ENCODE results near the gene NPAS3. TPM values are rescaled to one million over a fixed set of nuclear protein-coding genes. Genes with fewer than 3 reads are reported as not detected.

NPAS3 gene
- total RNA-seq, 2 experiments from 2014 or later: not detected

DNA sequence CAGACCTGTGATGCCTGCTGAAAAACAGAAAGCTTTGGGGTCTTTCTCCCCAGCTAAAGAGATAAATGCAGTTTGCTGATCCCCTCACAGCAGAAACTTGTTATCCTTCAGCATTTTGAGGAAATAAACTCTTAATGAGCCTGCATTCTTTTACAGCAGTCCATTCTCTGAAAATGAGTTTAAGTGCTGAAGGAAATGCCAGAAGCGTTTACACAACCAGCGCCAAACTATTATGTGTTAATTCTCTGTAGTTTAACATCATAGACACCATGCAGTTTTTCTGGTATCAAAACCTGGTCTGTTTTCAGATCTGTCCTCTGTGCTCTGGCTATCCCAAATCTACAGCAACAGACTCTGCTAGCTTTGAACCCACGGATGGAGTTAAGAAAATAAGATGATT lies 291.3 kb downstream of the NPAS3 start:
- CTCF ChIA-PET: no interaction called here
- Mint-ChIP-seq H3K4me3 (no peak overlapping the region), H3K27ac (no peak overlapping the region), H3K27me3 (ENCODE audit: low read depth) (no peaks in the 10 kb centered on the region), H3K4me1 (ENCODE audit: low read depth) (no peaks in the 10 kb centered on the region), H3K9me3 (no peaks in the 10 kb centered on the region), H3K36me3 (ENCODE audit: low read depth) (no peaks in the 10 kb centered on the region)
- intact Hi-C loops (cut with micrococcal nuclease): no loop called here
- DNase-seq: no peak

DNA sequence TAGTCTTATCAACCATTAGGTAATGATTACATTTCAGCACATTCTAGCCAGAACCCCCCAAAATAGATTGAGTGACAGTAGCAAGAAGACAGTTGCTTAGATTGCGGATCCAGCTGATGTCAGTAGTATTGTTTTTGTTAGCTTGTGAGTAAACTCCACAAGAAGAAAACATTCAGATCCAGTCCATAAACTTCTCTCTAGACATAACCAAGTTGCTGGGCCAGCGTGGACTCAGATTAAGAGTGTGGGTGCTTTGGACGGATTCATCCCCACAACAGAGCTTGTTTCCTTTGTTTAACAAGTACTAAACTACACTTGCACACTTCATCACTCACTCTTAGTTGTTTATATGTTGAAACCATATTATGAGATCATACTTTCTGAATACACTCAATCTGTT lies 293.4 kb downstream of the NPAS3 start:
- H3K4me1 Mint-ChIP-seq (ENCODE audit: low read depth): no peaks in the 10 kb centered on the region
- no peak for DNase-seq
- H3K4me3 Mint-ChIP-seq: no peak overlapping the region
- CTCF ChIA-PET: interaction anchor here (0.6 to 1.0 kb wide), 2 partner anchors 60 to 98 kb away, joined by 3 read pairs; no protein-coding TSS in a partner anchor
- intact Hi-C loops (cut with micrococcal nuclease): no loop called here
- no peaks in the 10 kb centered on the region for H3K36me3 Mint-ChIP-seq (ENCODE audit: low read depth)
- H3K27ac Mint-ChIP-seq: no peak overlapping the region
- no peaks in the 10 kb centered on the region for H3K9me3 Mint-ChIP-seq
- H3K27me3 Mint-ChIP-seq (ENCODE audit: low read depth): peaks cover under 1% of the 10 kb centered on the region

GRCh38 chr14:33237115-33237740 lies 298.5 kb downstream of the NPAS3 start:
- no peak for DNase-seq
- Mint-ChIP-seq H3K36me3 (ENCODE audit: low read depth) (no peaks in the 10 kb centered on the region), H3K4me3 (no peak overlapping the region), H3K27ac (no peak overlapping the region), H3K27me3 (ENCODE audit: low read depth) (peaks cover 2% of the 10 kb centered on the region), H3K9me3 (no peaks in the 10 kb centered on the region), H3K4me1 (ENCODE audit: low read depth) (no peaks in the 10 kb centered on the region)
- intact Hi-C loops (cut with micrococcal nuclease): no loop called here
- CTCF ChIA-PET: no interaction called here

- intact Hi-C loops (cut with micrococcal nuclease): no loop called here
- no peaks in the 10 kb centered on the region for H3K36me3 Mint-ChIP-seq (ENCODE audit: low read depth)
Observed at GRCh38 chr14:33239465-33239864, 300.8 kb downstream of the NPAS3 start.

GRCh38 chr14:33240466-33240865 lies 301.8 kb downstream of the NPAS3 start:
- CTCF ChIA-PET: no interaction called here
- peaks cover 2% of the 10 kb centered on the region for H3K27me3 Mint-ChIP-seq (ENCODE audit: low read depth)
- H3K4me3 Mint-ChIP-seq: no peak overlapping the region
- no peak overlapping the region for H3K27ac Mint-ChIP-seq
- no peaks in the 10 kb centered on the region for H3K36me3 Mint-ChIP-seq (ENCODE audit: low read depth)
- intact Hi-C loops (cut with micrococcal nuclease): no loop called here
- H3K9me3 Mint-ChIP-seq: no peaks in the 10 kb centered on the region
- H3K4me1 Mint-ChIP-seq (ENCODE audit: low read depth): no peaks in the 10 kb centered on the region
- DNase-seq: no peak

More at GRCh38 chr14:33239465-33239864, 300.8 kb downstream of the NPAS3 start:
- Mint-ChIP-seq H3K27me3 (ENCODE audit: low read depth) (peaks cover 2% of the 10 kb centered on the region), H3K9me3 (no peaks in the 10 kb centered on the region), H3K4me3 (no peak overlapping the region), H3K27ac (no peak overlapping the region), H3K4me1 (ENCODE audit: low read depth) (no peaks in the 10 kb centered on the region)
- no peak for DNase-seq
- CTCF ChIA-PET: no interaction called here

DNA sequence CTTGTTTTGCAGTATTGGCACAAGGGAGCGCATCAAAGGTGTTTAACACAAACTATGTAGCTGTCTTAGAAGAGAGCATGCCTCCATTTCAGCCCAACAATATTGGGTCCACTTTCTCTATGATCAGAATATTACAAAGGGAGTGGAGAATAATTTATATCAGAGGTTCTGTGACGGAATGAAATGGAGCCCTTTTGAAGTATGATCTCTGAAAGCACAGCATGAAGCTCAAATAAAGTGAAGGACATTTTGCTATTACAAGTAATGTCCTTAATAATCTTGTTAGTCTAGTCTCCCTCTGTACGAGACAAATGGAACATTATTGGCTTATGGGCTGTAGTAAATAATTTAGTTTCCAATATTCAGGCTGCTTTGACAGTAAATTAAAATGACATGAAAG lies 302.7 kb downstream of the NPAS3 start:
- H3K27me3 Mint-ChIP-seq (ENCODE audit: low read depth): peaks cover 2% of the 10 kb centered on the region
- H3K27ac Mint-ChIP-seq: no peak overlapping the region
- H3K9me3 Mint-ChIP-seq: no peaks in the 10 kb centered on the region
- CTCF ChIA-PET: no interaction called here
- H3K4me3 Mint-ChIP-seq: no peak overlapping the region
- no peaks in the 10 kb centered on the region for H3K36me3 Mint-ChIP-seq (ENCODE audit: low read depth)
- H3K4me1 Mint-ChIP-seq (ENCODE audit: low read depth): no peaks in the 10 kb centered on the region
- intact Hi-C loops (cut with micrococcal nuclease): no loop called here
- DNase-seq: no peak

DNA sequence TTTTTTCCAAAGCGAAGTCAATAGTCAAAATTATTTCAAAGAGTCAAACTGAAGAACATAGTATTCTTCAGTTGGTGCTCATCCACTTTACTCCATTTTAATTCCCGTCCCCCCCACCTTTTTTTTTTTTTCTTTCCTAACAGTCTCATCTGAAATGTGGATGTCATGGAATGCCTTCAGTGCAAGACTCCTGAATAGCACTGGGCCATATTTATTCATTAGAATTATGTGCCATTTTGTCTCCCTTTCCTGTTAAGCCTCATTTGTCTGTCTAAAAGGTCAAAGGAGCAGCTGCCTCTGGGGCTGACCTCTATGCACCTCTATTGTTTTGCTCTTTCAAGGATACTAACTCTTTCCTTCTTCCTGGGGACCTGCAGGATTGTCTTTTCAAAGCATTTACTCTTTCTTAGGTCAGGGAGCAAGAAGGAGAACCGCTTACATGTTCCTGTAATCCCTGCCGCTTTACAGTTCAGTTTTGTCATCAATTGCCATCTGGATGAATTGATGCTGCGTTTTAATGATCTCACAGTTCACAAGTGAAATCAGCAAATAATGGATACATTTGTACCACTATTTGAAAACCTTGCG lies 310.6 kb downstream of the NPAS3 start:
- Mint-ChIP-seq H3K36me3 (ENCODE audit: low read depth) (no peaks in the 10 kb centered on the region), H3K4me3 (no peak overlapping the region)

DNA sequence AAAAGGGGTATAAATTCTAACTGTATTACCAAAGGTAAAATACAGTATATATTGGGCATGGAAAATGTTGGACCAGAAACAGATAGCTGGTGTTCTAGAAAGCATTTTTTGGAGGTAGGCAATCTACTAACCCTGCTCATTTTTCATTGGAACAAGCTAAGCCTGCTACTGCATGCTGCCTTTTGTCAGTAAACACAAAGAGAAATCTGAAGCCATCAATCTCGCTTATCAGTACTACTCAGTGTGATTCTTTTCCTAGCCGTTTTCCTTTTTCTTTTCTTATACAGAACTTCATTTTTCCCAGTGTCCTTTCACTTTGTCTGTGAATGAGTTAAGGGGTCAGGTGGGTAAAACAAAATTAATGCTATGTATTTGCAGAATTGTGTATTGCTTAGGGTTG lies 312.3 kb downstream of the NPAS3 start:
- no peaks in the 10 kb centered on the region for H3K9me3 Mint-ChIP-seq
- no peak for DNase-seq
- no peaks in the 10 kb centered on the region for H3K4me1 Mint-ChIP-seq (ENCODE audit: low read depth)
- intact Hi-C loops (cut with micrococcal nuclease): no loop called here
- H3K36me3 Mint-ChIP-seq (ENCODE audit: low read depth): no peaks in the 10 kb centered on the region
- no peaks in the 10 kb centered on the region for H3K27me3 Mint-ChIP-seq (ENCODE audit: low read depth)
- H3K4me3 Mint-ChIP-seq: no peak overlapping the region
- H3K27ac Mint-ChIP-seq: no peak overlapping the region
- CTCF ChIA-PET: no interaction called here

More for the DNA sequence above, 310.6 kb downstream of the NPAS3 start:
- Mint-ChIP-seq H3K27ac (no peak overlapping the region), H3K9me3 (no peaks in the 10 kb centered on the region), H3K4me1 (ENCODE audit: low read depth) (no peaks in the 10 kb centered on the region), H3K27me3 (ENCODE audit: low read depth) (no peaks in the 10 kb centered on the region)
- no peak for DNase-seq
- intact Hi-C loops (cut with micrococcal nuclease): no loop called here
- CTCF ChIA-PET: no interaction called here

DNA sequence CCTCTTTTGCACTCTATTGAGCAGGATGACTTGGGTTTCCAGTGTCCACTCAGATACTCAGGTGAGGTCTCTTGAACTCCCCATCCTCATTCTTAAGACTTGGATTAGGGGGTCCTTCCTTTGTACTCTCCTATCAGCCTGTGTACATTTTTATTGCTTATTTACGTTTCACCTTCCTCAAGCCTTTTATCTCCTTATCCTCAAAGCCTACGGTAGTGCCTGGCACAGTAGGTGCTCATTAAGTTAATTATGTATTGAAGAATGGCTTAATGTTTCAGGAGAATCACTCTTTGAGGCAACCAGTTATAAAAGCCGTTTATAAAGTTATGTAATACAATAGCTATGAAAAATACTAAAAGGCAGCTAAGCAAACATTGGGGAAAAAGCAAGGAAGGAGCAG lies 315.7 kb downstream of the NPAS3 start:
- CTCF ChIA-PET: no interaction called here
- H3K27ac Mint-ChIP-seq: no peak overlapping the region
- H3K27me3 Mint-ChIP-seq (ENCODE audit: low read depth): no peaks in the 10 kb centered on the region
- H3K4me3 Mint-ChIP-seq: no peak overlapping the region
- intact Hi-C loops (cut with micrococcal nuclease): no loop called here
- H3K4me1 Mint-ChIP-seq (ENCODE audit: low read depth): no peaks in the 10 kb centered on the region
- no peak for DNase-seq
- H3K9me3 Mint-ChIP-seq: no peaks in the 10 kb centered on the region
- H3K36me3 Mint-ChIP-seq (ENCODE audit: low read depth): no peaks in the 10 kb centered on the region

DNA sequence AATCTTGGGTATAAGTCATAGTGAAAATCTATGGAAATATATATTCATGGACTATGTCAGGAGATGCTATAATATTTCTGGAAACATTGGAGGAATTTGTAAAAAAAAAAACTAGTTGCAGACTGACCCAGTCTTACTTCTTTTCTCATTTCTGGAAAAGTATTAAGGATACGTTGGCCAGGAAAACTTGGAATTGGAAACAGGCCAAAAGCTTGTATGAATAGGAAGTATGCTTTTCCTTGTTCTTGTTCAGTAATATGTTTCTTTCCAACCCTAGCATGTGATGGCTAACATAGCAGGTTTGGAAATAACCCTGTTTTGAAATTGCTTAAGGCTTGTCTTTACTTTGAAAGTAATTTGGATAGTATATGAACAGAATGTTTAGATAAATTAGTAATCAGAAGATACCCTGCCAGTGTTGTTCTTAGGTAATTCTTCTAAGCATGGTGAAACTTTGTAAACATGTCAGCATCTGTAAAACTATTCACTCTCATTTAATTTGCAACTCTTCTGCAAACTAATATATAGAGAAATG lies 316.2 kb downstream of the NPAS3 start:
- no peaks in the 10 kb centered on the region for H3K27me3 Mint-ChIP-seq (ENCODE audit: low read depth)
- no peak overlapping the region for H3K4me3 Mint-ChIP-seq
- no peaks in the 10 kb centered on the region for H3K36me3 Mint-ChIP-seq (ENCODE audit: low read depth)
- H3K9me3 Mint-ChIP-seq: no peaks in the 10 kb centered on the region
- DNase-seq: no peak
- intact Hi-C loops (cut with micrococcal nuclease): no loop called here
- H3K4me1 Mint-ChIP-seq (ENCODE audit: low read depth): no peaks in the 10 kb centered on the region
- CTCF ChIA-PET: no interaction called here
- no peak overlapping the region for H3K27ac Mint-ChIP-seq

DNA sequence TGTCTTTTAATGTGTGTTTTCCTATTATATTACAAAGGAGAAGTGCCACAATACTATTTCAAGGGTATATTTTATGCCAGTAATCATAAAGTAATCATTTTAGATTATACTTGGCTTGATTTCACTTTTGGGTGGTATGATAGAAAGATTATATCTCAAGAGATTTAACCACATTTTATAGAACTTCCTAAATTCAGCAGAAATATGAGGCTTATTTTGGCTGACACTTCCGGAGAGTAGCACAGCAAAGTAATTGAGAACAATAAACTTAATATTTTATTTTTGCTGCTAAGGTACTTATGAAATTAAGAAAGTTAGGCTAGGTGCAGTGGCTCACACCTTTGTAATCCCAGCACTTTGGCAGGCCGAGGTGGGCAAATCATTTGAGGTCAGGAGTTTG lies 319.1 kb downstream of the NPAS3 start:
- H3K27ac Mint-ChIP-seq: no peak overlapping the region
- CTCF ChIA-PET: no interaction called here
- intact Hi-C loops (cut with micrococcal nuclease): no loop called here

DNA sequence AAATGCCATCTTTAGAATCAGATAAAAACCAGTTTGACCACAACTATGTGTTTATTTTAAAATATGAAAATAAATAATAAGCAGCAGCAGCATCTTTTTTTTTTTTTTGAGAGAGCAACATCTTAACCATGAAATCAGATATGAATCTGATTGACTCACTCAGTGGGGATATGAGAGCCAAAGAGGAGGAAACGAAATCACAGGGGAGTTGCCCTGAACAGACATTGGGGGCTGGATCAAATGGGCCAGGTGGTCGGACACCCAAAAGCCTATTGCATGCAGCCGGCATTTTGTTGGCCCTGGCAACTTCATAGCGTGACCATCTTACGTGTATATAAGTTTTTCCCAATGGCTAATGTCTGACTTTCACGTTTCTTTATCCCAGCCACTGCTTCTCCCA lies 321.1 kb downstream of the NPAS3 start:
- no peak for DNase-seq
- H3K36me3 Mint-ChIP-seq (ENCODE audit: low read depth): no peaks in the 10 kb centered on the region
- intact Hi-C loops (cut with micrococcal nuclease): no loop called here
- H3K4me3 Mint-ChIP-seq: no peak overlapping the region
- H3K27me3 Mint-ChIP-seq (ENCODE audit: low read depth): no peaks in the 10 kb centered on the region
- no peak overlapping the region for H3K27ac Mint-ChIP-seq
- no peaks in the 10 kb centered on the region for H3K9me3 Mint-ChIP-seq
- H3K4me1 Mint-ChIP-seq (ENCODE audit: low read depth): no peaks in the 10 kb centered on the region
- CTCF ChIA-PET: no interaction called here

More for the DNA sequence above, 319.1 kb downstream of the NPAS3 start:
- no peak for DNase-seq
- no peaks in the 10 kb centered on the region for H3K4me1 Mint-ChIP-seq (ENCODE audit: low read depth)
- no peaks in the 10 kb centered on the region for H3K27me3 Mint-ChIP-seq (ENCODE audit: low read depth)
- no peaks in the 10 kb centered on the region for H3K36me3 Mint-ChIP-seq (ENCODE audit: low read depth)
- no peaks in the 10 kb centered on the region for H3K9me3 Mint-ChIP-seq
- H3K4me3 Mint-ChIP-seq: no peak overlapping the region

GRCh38 chr14:33271216-33271615 lies 332.5 kb downstream of the NPAS3 start:
- no peak overlapping the region for H3K27ac Mint-ChIP-seq
- H3K4me3 Mint-ChIP-seq: no peak overlapping the region
- no peaks in the 10 kb centered on the region for H3K27me3 Mint-ChIP-seq (ENCODE audit: low read depth)
- no peaks in the 10 kb centered on the region for H3K36me3 Mint-ChIP-seq (ENCODE audit: low read depth)
- no peaks in the 10 kb centered on the region for H3K4me1 Mint-ChIP-seq (ENCODE audit: low read depth)
- CTCF ChIA-PET: no interaction called here
- DNase-seq: no peak
- intact Hi-C loops (cut with micrococcal nuclease): no loop called here
- H3K9me3 Mint-ChIP-seq: no peaks in the 10 kb centered on the region

Data from activated naive CD4-positive, alpha-beta T cell treated with anti-CD3 and anti-CD28 coated beads for 36 hours (primary cell).